Cardiac muscle cell (in vitro differentiated cells and primary cell): Measurements from ENCODE around the gene FGF14. TPM values are rescaled to one million over a fixed set of nuclear protein-coding genes. Genes with fewer than 3 reads are reported as not detected.

Source experiments
- DNase-seq, 2 donors: peaks; one replicate each; pipeline versions ENCODE4 v3.0.0 to v3.0.0-alpha.2; 2010 to 2017; ENCODE audit warnings: low read depth in 1 of 2, low spot score in 1 of 2
- H3K27ac ChIP-seq: fragments of 200-600 bp; sonication (generic); 2 replicates; pipeline ENCODE4 v1.5.1; 2016
- H3K27me3 ChIP-seq: fragments of 200-600 bp; sonication (generic); 2 replicates; pipeline ENCODE4 v1.6.0; 2016; ENCODE audit warnings: control low read depth
- H3K36me3 ChIP-seq: fragments of 200-600 bp; sonication (generic); 2 replicates; pipeline ENCODE4 v1.5.1; 2016; ENCODE audit warnings: control low read depth
- H3K4me1 ChIP-seq: fragments of 200-600 bp; sonication (generic); 2 replicates; pipeline ENCODE4 v1.8.1; 2017; ENCODE audit warnings: low read depth, mild to moderate bottlenecking, mixed run types
- H3K4me3 ChIP-seq: fragments of 200-600 bp; sonication (generic); 2 replicates; pipeline ENCODE4 v1.5.1; 2016; ENCODE audit warnings: mild to moderate bottlenecking
- H3K9me3 ChIP-seq: fragments of 200-600 bp; sonication (generic); 2 replicates; pipeline ENCODE4 v1.5.1; 2017; ENCODE audit warnings: low read depth, mild to moderate bottlenecking, control low read depth
- CTCF ChIP-seq: IDR thresholded peaks from 2 replicates; pipeline ENCODE4 v1.5.1; 2012; ENCODE audit warnings: low read depth, mild to moderate bottlenecking, low read length
- polyA plus RNA-seq: library from polyadenylated mRNA; unstranded; fragments of >200 nt; fragmentation: Nextera tagmentation; extraction: Ambion mirVana; gene quantifications from 2 replicates; pipeline ENCODE4 v1.2.1, GENCODE V29; 2016
- total RNA-seq: library from RNA; depleted of rRNA; stranded (reverse); fragments of >200 nt; gene quantifications from 2 replicates; pipeline ENCODE4 v1.2.3, GENCODE V29; 2016

FGF14 gene
- total and polyA plus RNA-seq, 2 experiments from 2014 or later, result not detected

- TF ChIP-seq CTCF, result no peak
- H3K27me3 ChIP-seq, result peaks cover 6% of the 10 kb centered on the region
- H3K27ac ChIP-seq, result no peak overlapping the region
- DNase-seq, result no peak
- no peaks in the 10 kb centered on the region for H3K9me3 ChIP-seq
- no peaks in the 10 kb centered on the region for H3K36me3 ChIP-seq
- H3K4me3 ChIP-seq, result no peak overlapping the region
- H3K4me1 ChIP-seq, result no peaks in the 10 kb centered on the region
These were observed 673.8 kb downstream of the FGF14 start for GRCh38 chr13:101728021-101728420.

GRCh38 chr13:101727118-101727517, 674.7 kb downstream of the FGF14 start:
- Histone ChIP-seq H3K36me3 (no peaks in the 10 kb centered on the region), H3K9me3 (no peaks in the 10 kb centered on the region), H3K27me3 (peaks cover 6% of the 10 kb centered on the region), H3K27ac (no peak overlapping the region), H3K4me1 (no peaks in the 10 kb centered on the region), H3K4me3 (no peak overlapping the region)
- no peak for TF ChIP-seq CTCF
- no peak for DNase-seq

- no peak overlapping the region for H3K27ac ChIP-seq
- no peak for TF ChIP-seq CTCF
- no peak for DNase-seq
- no peaks in the 10 kb centered on the region for H3K4me1 ChIP-seq
- H3K9me3 ChIP-seq, result no peaks in the 10 kb centered on the region
- no peaks in the 10 kb centered on the region for H3K36me3 ChIP-seq
- no peak overlapping the region for H3K4me3 ChIP-seq
- H3K27me3 ChIP-seq, result peaks cover 6% of the 10 kb centered on the region
These were observed 675.2 kb downstream of the FGF14 start for GRCh38 chr13:101726681-101727080.

GRCh38 chr13:101718496-101718895, 683.4 kb downstream of the FGF14 start:
- no peak for DNase-seq
- no peak overlapping the region for H3K27ac ChIP-seq
- H3K36me3 ChIP-seq, result no peaks in the 10 kb centered on the region
- H3K4me1 ChIP-seq, result no peaks in the 10 kb centered on the region
- H3K4me3 ChIP-seq, result no peak overlapping the region
- no peak for TF ChIP-seq CTCF
- no peaks in the 10 kb centered on the region for H3K9me3 ChIP-seq
- H3K27me3 ChIP-seq, result no peaks in the 10 kb centered on the region

- H3K36me3 ChIP-seq, result no peaks in the 10 kb centered on the region
- H3K27me3 ChIP-seq, result peaks cover 6% of the 10 kb centered on the region
- H3K4me1 ChIP-seq, result no peaks in the 10 kb centered on the region
- H3K9me3 ChIP-seq, result no peaks in the 10 kb centered on the region
- no peak overlapping the region for H3K4me3 ChIP-seq
- no peak for TF ChIP-seq CTCF
- no peak overlapping the region for H3K27ac ChIP-seq
- no peak for DNase-seq
These were observed 684.5 kb downstream of the FGF14 start for GRCh38 chr13:101717353-101717752.

DNA sequence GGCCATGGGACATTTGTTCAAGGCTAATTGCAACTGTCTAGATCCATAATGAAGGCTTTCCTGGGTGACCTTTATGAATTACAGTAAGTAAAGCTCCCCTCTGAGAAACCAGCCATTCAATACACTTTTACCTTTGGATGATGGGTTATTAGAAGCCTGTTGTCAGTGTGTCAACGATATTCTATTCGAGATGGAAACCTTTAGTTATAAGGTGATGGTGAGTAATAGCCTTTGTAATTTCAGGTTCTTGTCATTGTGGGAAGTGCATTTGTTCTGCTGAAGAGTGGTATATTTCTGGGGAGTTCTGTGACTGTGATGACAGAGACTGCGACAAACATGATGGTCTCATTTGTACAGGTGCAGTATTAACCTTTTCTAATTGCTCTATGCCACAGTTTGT, 687.7 kb downstream of the FGF14 start:
- Histone ChIP-seq H3K4me1 (no peaks in the 10 kb centered on the region), H3K4me3 (no peak overlapping the region), H3K9me3 (no peaks in the 10 kb centered on the region), H3K36me3 (no peaks in the 10 kb centered on the region), H3K27me3 (peaks cover 23% of the 10 kb centered on the region), H3K27ac (no peak overlapping the region)
- DNase-seq, result no peak
- no peak for TF ChIP-seq CTCF
